Trophoblast cell (in vitro differentiated cells and primary cell): ENCODE results near the gene DUSP1.

Source experiments
- DNase-seq, 2 donors: peaks; one replicate each; pipeline ENCODE4 v3.0.0-alpha.2; 2016
- H2AFZ ChIP-seq: 2 replicates; pipeline ENCODE4 v1.6.1; 2013; ENCODE audit warnings: low read length, moderate library complexity, mild to moderate bottlenecking; ENCODE audit not compliant: insufficient read depth, poor library complexity
- H2AK5ac ChIP-seq: 2 replicates; pipeline ENCODE4 v1.6.1; 2013; ENCODE audit warnings: mild to moderate bottlenecking, low read length
- H2BK120ac ChIP-seq: 2 replicates; pipeline ENCODE4 v1.6.1; 2013; ENCODE audit warnings: low read length, mild to moderate bottlenecking, moderate library complexity; ENCODE audit not compliant: insufficient read depth, poor library complexity
- H2BK12ac ChIP-seq: 2 replicates; pipeline ENCODE4 v1.6.1; 2013; ENCODE audit warnings: mild to moderate bottlenecking, low read length, moderate library complexity
- H2BK5ac ChIP-seq: 2 replicates; pipeline ENCODE4 v1.6.1; 2013; ENCODE audit warnings: low read length, low read depth, moderate library complexity, mild to moderate bottlenecking; ENCODE audit not compliant: poor library complexity
- H3K14ac ChIP-seq: 2 replicates; pipeline ENCODE4 v1.6.1; 2013; ENCODE audit warnings: mild to moderate bottlenecking, low read length
- H3K18ac ChIP-seq: 2 replicates; pipeline ENCODE4 v1.6.1; 2013; ENCODE audit warnings: mild to moderate bottlenecking, low read length
- H3K23ac ChIP-seq: 2 replicates; pipeline ENCODE4 v1.6.1; 2013; ENCODE audit warnings: low read length
- H3K27ac ChIP-seq: 2 replicates; pipeline ENCODE4 v1.5.1; 2013; ENCODE audit warnings: low read depth, mild to moderate bottlenecking, inconsistent platforms, low read length, moderate library complexity
- H3K27me3 ChIP-seq: 2 replicates; pipeline ENCODE4 v1.6.1; 2013; ENCODE audit warnings: inconsistent platforms, mild to moderate bottlenecking, low read length, moderate library complexity; ENCODE audit not compliant: insufficient read depth
- H3K36me3 ChIP-seq, 2 experiments: 1 replicate in 1 of 2; 2 replicates in 1 of 2; pipeline ENCODE4 v1.6.1; 2013; ENCODE audit warnings: low read length in 2 of 2, mild to moderate bottlenecking in 2 of 2, moderate library complexity in 1 of 2; ENCODE audit not compliant: insufficient read depth in 2 of 2, control insufficient read depth in 1 of 2
- H3K4ac ChIP-seq: 2 replicates; pipeline ENCODE4 v1.6.1; 2013; ENCODE audit warnings: low read depth, mild to moderate bottlenecking, low read length, moderate library complexity
- H3K4me1 ChIP-seq, 2 experiments: 1 replicate in 1 of 2; 2 replicates in 1 of 2; pipeline ENCODE4 v1.6.1; 2013; ENCODE audit warnings: low read length in 2 of 2, mild to moderate bottlenecking in 2 of 2, moderate library complexity in 1 of 2; ENCODE audit not compliant: insufficient read depth in 2 of 2, control insufficient read depth in 1 of 2
- H3K4me2 ChIP-seq: 2 replicates; pipeline ENCODE4 v1.6.1; 2013; ENCODE audit warnings: inconsistent platforms, mild to moderate bottlenecking, low read length, moderate library complexity
- H3K4me3 ChIP-seq: 2 replicates; pipeline ENCODE4 v1.5.1; 2013; ENCODE audit warnings: mild to moderate bottlenecking, low read depth, low read length, inconsistent platforms
- H3K79me1 ChIP-seq: one replicate; pipeline ENCODE4 v1.6.1; 2013; ENCODE audit warnings: low read length
- H3K79me2 ChIP-seq: 2 replicates; pipeline ENCODE4 v1.6.1; 2013; ENCODE audit warnings: low read length, mild to moderate bottlenecking; ENCODE audit not compliant: control insufficient read depth, insufficient read depth, poor library complexity
- H3K9ac ChIP-seq: 2 replicates; pipeline ENCODE4 v1.6.1; 2013; ENCODE audit warnings: mild to moderate bottlenecking, low read length
- H3K9me3 ChIP-seq: 2 replicates; pipeline ENCODE4 v1.6.1; 2013; ENCODE audit warnings: low read depth, mild to moderate bottlenecking, control low read depth, inconsistent platforms, low read length; ENCODE audit not compliant: insufficient read depth
- H4K12ac ChIP-seq: 2 replicates; pipeline ENCODE4 v1.6.1; 2013; ENCODE audit warnings: low read depth, mild to moderate bottlenecking, low read length, moderate library complexity
- H4K8ac ChIP-seq: 2 replicates; pipeline ENCODE4 v1.6.1; 2013; ENCODE audit warnings: low read depth, mild to moderate bottlenecking, low read length, moderate library complexity
- H4K91ac ChIP-seq: one replicate; pipeline ENCODE4 v1.6.1; 2013; ENCODE audit warnings: low read depth, mild to moderate bottlenecking, low read length, moderate library complexity
- WGBS: extraction: QIAGEN DNeasy Blood & Tissue Kit; methylation state at CpG from one replicate; pipeline ENCODE4 v1.1.7; 2013; ENCODE audit warnings: missing lambda C conversion rate; ENCODE audit not compliant: insufficient read length, insufficient coverage; ENCODE audit errors: extremely low coverage; 5-methylcytosine and 5-hydroxymethylcytosine counted together

DUSP1 gene

GRCh38 chr5:172762214-172763119 lies 8.5 kb downstream of the DUSP1 start:
- no peak overlapping the region for H3K27ac ChIP-seq
- H2BK5ac ChIP-seq = no peak overlapping the region
- H4K12ac ChIP-seq = no peak overlapping the region
- no peak overlapping the region for H3K18ac ChIP-seq
- WGBS = no CpG with 5 or more reads among the region's 37 CpGs
- peaks cover 3% of the 10 kb centered on the region for H3K79me1 ChIP-seq
- no peaks in the 10 kb centered on the region for H3K79me2 ChIP-seq
- no peak overlapping the region for H3K14ac ChIP-seq
- H3K9me3 ChIP-seq = peaks cover 2% of the 10 kb centered on the region
- no peak overlapping the region for H2BK12ac ChIP-seq
- no peak overlapping the region for H2AFZ ChIP-seq
- H4K91ac ChIP-seq = no peak overlapping the region
- H3K4me3 ChIP-seq = no peak overlapping the region
- no peak overlapping the region for H3K4me2 ChIP-seq
- no peaks in the 10 kb centered on the region for H3K36me3 ChIP-seq
- H4K8ac ChIP-seq = no peak overlapping the region
- no peak overlapping the region for H2AK5ac ChIP-seq
- no peak overlapping the region for H3K9ac ChIP-seq
- DNase-seq = peak; percentile 68 to 73
- peaks cover 5 to 7% of the 10 kb centered on the region in 2 experiments for H3K4me1 ChIP-seq
- H3K23ac ChIP-seq = no peak overlapping the region
- no peak overlapping the region for H2BK120ac ChIP-seq
- no peak overlapping the region for H3K4ac ChIP-seq
- no peaks in the 10 kb centered on the region for H3K27me3 ChIP-seq

- Histone ChIP-seq H3K9ac (no peak overlapping the region), H2BK5ac (no peak overlapping the region), H3K36me3 (no peaks in the 10 kb centered on the region), H3K18ac (no peak overlapping the region), H2AK5ac (no peak overlapping the region), H3K27ac (no peak overlapping the region), H2BK12ac (no peak overlapping the region), H3K14ac (no peak overlapping the region), H2AFZ (no peak overlapping the region), H3K79me2 (no peaks in the 10 kb centered on the region), H3K9me3 (peaks cover 2% of the 10 kb centered on the region), H2BK120ac (no peak overlapping the region), H3K27me3 (no peaks in the 10 kb centered on the region), H4K8ac (no peak overlapping the region), H3K4me2 (no peak overlapping the region), H3K79me1 (peaks cover 3% of the 10 kb centered on the region), H3K4me3 (no peak overlapping the region), H3K4me1 (peaks cover 5 to 7% of the 10 kb centered on the region in 2 experiments), H3K23ac (no peak overlapping the region), H4K12ac (no peak overlapping the region), H3K4ac (no peak overlapping the region), H4K91ac (no peak overlapping the region)
- DNase-seq = peak; percentile 48 to 89
- WGBS = no CpG with 5 or more reads among the region's 2 CpGs
Observed at GRCh38 chr5:172760959-172761358, 10.0 kb downstream of the DUSP1 start.

- Histone ChIP-seq H2BK5ac (no peak overlapping the region), H2AK5ac (no peak overlapping the region), H3K23ac (no peak overlapping the region), H3K14ac (no peak overlapping the region), H3K79me1 (peaks cover 3% of the 10 kb centered on the region), H3K4me3 (no peak overlapping the region), H3K18ac (no peak overlapping the region), H3K36me3 (no peaks in the 10 kb centered on the region), H3K27ac (no peak overlapping the region), H3K4me1 (peaks cover 2 to 3% of the 10 kb centered on the region in 2 experiments), H2AFZ (no peak overlapping the region), H3K27me3 (no peaks in the 10 kb centered on the region), H4K12ac (no peak overlapping the region), H3K9ac (no peak overlapping the region), H3K4ac (no peak overlapping the region), H4K8ac (no peak overlapping the region), H3K9me3 (peaks cover 2% of the 10 kb centered on the region), H2BK12ac (no peak overlapping the region), H2BK120ac (no peak overlapping the region), H4K91ac (no peak overlapping the region), H3K79me2 (no peaks in the 10 kb centered on the region), H3K4me2 (no peak overlapping the region)
- WGBS = no CpG with 5 or more reads among the region's 1 CpG
- DNase-seq = no peak
Observed at GRCh38 chr5:172760136-172760535, 10.9 kb downstream of the DUSP1 start.

GRCh38 chr5:172758834-172759149 lies 12.2 kb downstream of the DUSP1 start:
- no peak overlapping the region for H2BK5ac ChIP-seq
- no peak overlapping the region for H3K27ac ChIP-seq
- H4K8ac ChIP-seq = no peak overlapping the region
- peak overlapping the region; percentile 30 for H2AK5ac ChIP-seq
- H2BK12ac ChIP-seq = no peak overlapping the region
- H3K4ac ChIP-seq = no peak overlapping the region
- no peak overlapping the region for H3K4me2 ChIP-seq
- H3K79me2 ChIP-seq = no peaks in the 10 kb centered on the region
- peaks cover 2% of the 10 kb centered on the region for H3K9me3 ChIP-seq
- no peak for DNase-seq
- H4K91ac ChIP-seq = no peak overlapping the region
- no peak overlapping the region for H2BK120ac ChIP-seq
- WGBS = no CpG with 5 or more reads among the region's 6 CpGs
- H3K14ac ChIP-seq = no peak overlapping the region
- no peaks in the 10 kb centered on the region for H3K79me1 ChIP-seq
- no peak overlapping the region for H3K23ac ChIP-seq
- H3K9ac ChIP-seq = no peak overlapping the region
- peaks cover 0 to 3% of the 10 kb centered on the region in 2 experiments for H3K4me1 ChIP-seq
- no peak overlapping the region for H3K4me3 ChIP-seq
- H3K18ac ChIP-seq = no peak overlapping the region
- no peaks in the 10 kb centered on the region for H3K27me3 ChIP-seq
- no peaks in the 10 kb centered on the region for H3K36me3 ChIP-seq
- no peak overlapping the region for H4K12ac ChIP-seq
- no peak overlapping the region for H2AFZ ChIP-seq
